Thyroid gland (tissue), 4 donors: ENCODE data around the gene NCOA3.

Source experiments
- CTCF ChIP-seq, 6 experiments: fragments of 200-600 bp in 3 of 6; fragments of 450-650 bp in 3 of 6; sonication (generic) in 3 of 6; IDR thresholded peaks; one replicate each; pipeline ENCODE4 v1.5.1; 2016 to 2019; ENCODE audit warnings: antibody characterized with exemption in 6 of 6, mild to moderate bottlenecking in 2 of 6, inconsistent platforms in 1 of 6, moderate library complexity in 1 of 6
- POLR2A ChIP-seq, 2 donors: fragments of 450-650 bp; IDR thresholded peaks; one replicate each; pipeline ENCODE4 v1.6.1; 2017; ENCODE audit warnings: antibody characterized with exemption in 2 of 2, mild to moderate bottlenecking in 2 of 2, moderate library complexity in 1 of 2

- TF ChIP-seq CTCF (IDR thresholded peaks at IDR 0.05) (no peak), POLR2A (IDR thresholded peaks at IDR 0.05) (no peak)
Observed at GRCh38 chr20:47527004-47527800, 25.5 kb downstream of the NCOA3 start.
